ENCODE measurements around the gene BMP10.

DNA sequence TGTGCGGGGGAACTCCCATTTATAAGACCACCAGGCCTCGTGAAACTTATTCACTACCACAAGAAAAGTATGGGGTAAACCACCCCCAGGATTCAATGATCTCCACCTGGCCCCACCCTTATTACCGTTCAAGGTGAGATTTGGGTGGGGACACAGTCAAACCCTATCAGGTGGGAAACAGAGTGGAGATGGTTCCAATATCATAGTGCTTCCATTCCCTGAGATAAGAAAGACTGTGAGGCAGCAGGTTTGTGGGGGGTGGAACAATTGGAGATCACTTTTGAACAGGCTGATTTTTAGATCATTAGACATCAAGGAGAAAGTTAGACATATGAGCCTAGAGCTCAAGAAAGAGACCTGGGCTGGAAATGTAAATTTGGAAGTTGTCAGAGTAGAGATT, 42.2 kb upstream of the BMP10 start:
- TF ChIP-seq, protein P1, sequence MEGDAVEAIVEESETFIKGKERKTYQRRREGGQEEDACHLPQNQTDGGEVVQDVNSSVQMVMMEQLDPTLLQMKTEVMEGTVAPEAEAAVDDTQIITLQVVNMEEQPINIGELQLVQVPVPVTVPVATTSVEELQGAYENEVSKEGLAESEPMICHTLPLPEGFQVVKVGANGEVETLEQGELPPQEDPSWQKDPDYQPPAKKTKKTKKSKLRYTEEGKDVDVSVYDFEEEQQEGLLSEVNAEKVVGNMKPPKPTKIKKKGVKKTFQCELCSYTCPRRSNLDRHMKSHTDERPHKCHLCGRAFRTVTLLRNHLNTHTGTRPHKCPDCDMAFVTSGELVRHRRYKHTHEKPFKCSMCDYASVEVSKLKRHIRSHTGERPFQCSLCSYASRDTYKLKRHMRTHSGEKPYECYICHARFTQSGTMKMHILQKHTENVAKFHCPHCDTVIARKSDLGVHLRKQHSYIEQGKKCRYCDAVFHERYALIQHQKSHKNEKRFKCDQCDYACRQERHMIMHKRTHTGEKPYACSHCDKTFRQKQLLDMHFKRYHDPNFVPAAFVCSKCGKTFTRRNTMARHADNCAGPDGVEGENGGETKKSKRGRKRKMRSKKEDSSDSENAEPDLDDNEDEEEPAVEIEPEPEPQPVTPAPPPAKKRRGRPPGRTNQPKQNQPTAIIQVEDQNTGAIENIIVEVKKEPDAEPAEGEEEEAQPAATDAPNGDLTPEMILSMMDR (IDR thresholded peaks at IDR 0.05), result no peak
- TF ChIP-seq POLR2A (IDR thresholded peaks at IDR 0.05), result no peak

Measured in ovary (tissue), 3 donors.